Measurements from ENCODE around the gene ACSF2.

The ACSF2 gene

GRCh38 chr17:50440838-50441829, 15.1 kb downstream of the ACSF2 start:
- DNase-seq (ENCODE audit: insufficient read length, low spot score): no peak
- no peak for FAIRE-seq
- no peak for TF ChIP-seq POLR2A (IDR thresholded peaks at IDR 0.05; ENCODE audit: low read depth, low read length)

DNA sequence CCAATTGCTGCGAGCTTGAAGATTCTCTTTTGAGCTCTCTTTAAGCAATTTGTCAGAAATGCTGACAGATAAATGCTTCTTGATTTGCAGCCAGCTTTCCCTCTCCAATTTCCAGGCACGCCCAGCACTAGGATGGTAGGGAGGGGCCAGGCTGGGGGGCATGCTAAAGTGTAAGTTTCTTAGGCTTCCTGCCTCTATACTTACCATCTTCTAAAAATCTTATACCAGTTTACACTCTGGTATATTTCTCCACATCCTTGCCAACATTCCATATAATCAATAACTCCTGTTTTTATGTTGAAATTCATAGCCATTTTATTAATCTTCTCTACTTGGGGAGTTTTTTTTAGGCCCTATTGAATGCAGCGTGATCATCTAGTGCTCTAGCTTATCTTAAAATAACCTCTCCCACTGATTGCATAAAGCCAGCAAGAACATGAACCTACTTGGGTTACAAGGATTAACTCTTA, 17.5 kb downstream of the ACSF2 start:
- FAIRE-seq (no peak), DNase-seq (ENCODE audit: insufficient read length, low spot score) (no peak)
- no peak for TF ChIP-seq POLR2A (IDR thresholded peaks at IDR 0.05; ENCODE audit: low read depth, low read length)

DNA sequence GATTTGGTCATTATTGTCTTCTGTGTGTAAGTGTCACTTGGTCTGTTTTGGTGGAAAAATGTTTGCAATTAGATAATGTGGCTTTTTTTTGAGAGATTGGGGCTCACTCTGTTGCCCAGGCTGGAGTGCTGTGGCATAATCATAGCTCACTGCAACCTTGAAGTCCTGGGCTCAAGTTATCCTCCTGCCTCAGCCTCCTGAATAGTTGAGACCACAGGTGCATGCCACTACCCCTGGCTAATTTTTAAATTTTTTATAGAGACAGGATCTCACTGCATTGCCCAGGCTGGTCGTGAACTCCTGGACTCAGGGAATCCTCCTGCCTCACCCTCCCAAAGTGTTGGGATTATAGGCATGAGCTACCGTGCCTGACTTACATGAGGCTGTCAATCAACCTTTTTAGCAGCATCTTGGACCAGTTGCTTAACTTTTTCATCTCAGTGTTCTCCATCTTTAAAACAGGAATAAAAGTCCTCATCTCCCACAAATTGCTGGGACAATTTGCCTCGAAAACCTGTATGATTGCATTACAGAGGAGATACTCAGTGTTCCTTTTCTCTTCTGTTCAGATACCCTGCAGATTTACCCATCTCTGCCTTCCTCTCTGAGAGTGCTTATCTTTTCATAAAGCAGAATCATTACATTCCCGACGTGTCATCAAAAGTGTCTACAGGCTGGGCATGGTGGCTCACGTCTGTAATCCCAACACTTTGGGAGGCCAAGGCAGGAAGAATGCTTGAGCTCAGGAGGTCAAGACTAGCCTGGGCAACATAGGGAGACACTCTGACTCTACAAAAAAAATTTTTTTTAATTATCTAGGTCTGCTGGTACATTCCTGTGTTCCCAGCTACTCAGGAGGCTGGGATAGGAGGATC, 19.1 kb downstream of the ACSF2 start:
- no peak for TF ChIP-seq POLR2A (IDR thresholded peaks at IDR 0.05; ENCODE audit: low read depth, low read length)
- FAIRE-seq (no peak), DNase-seq (ENCODE audit: insufficient read length, low spot score) (no peak)

GRCh38 chr17:50445730-50446325, 19.8 kb downstream of the ACSF2 start:
- TF ChIP-seq POLR2A (IDR thresholded peaks at IDR 0.05; ENCODE audit: low read depth, low read length): no peak
- FAIRE-seq (no peak), DNase-seq (ENCODE audit: insufficient read length, low spot score) (no peak)

GRCh38 chr17:50447870-50448595, 22.0 kb downstream of the ACSF2 start:
- DNase-seq (ENCODE audit: insufficient read length, low spot score): no peak
- TF ChIP-seq POLR2A (IDR thresholded peaks at IDR 0.05; ENCODE audit: low read depth, low read length): no peak
- FAIRE-seq: no peak

GRCh38 chr17:50448643-50449042, 22.6 kb downstream of the ACSF2 start:
- no peak for FAIRE-seq

GRCh38 chr17:50451943-50452629, 26.1 kb downstream of the ACSF2 start:
- no peak for TF ChIP-seq POLR2A (IDR thresholded peaks at IDR 0.05; ENCODE audit: low read depth, low read length)
- FAIRE-seq (no peak), DNase-seq (ENCODE audit: insufficient read length, low spot score) (no peak)

More at GRCh38 chr17:50448643-50449042, 22.6 kb downstream of the ACSF2 start:
- DNase-seq (ENCODE audit: insufficient read length, low spot score): no peak
- no peak for TF ChIP-seq POLR2A (IDR thresholded peaks at IDR 0.05; ENCODE audit: low read depth, low read length)

DNA sequence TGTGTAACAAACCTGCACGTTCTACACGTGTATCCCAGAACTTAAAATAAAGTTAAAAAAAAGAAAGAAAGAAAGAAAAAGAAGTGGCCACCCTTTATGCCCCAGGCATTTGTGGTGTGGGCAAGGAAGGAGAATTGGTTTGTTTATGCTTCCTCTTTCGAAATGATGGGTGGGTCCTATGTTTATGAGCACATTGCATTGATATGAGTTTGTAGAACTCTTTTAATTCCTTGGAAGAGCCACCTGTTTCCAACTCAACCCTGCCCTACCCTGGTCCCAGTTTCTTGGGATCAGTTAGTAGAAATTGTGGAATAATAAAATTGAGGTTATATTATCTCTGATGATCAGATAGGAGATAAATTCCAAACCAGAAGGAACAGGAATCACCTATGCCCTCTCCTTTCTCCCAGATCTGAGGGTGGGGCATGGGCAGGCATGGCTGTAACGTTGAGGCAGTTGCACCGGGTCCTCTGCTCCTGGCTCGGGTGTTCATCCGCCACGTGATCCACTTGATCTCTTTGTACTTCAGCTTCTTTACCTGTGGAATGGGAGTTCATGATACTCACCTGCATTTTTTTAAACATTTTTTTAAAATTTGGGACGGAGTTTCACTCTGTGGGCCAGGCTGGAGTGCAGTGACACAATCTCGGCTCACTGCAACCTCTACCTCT, 26.7 kb downstream of the ACSF2 start:
- no peak for FAIRE-seq
- DNase-seq (ENCODE audit: insufficient read length, low spot score): no peak
- TF ChIP-seq POLR2A (IDR thresholded peaks at IDR 0.05; ENCODE audit: low read depth, low read length): no peak

DNA sequence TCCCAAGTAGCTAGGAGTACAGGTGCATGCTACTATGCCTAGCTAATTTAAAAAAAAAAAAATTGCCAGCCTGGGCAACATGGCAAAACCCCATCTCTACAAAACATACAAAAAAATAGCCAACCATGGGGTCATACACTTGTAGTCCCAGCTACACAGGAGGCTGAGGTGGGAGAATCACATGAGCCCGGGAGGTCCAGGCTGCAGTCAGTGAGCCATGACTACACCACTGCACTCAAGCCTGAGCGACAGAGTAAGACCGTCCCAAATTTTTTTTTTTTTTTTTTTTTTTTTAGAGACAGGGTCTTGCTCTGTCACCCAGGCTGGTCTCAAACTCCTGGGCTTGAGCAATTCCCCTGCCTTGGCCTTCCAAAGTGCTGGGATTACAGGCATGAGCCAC, 27.9 kb downstream of the ACSF2 start:
- DNase-seq (ENCODE audit: insufficient read length, low spot score) (no peak), FAIRE-seq (no peak)
- TF ChIP-seq POLR2A (IDR thresholded peaks at IDR 0.05; ENCODE audit: low read depth, low read length): no peak

DNA sequence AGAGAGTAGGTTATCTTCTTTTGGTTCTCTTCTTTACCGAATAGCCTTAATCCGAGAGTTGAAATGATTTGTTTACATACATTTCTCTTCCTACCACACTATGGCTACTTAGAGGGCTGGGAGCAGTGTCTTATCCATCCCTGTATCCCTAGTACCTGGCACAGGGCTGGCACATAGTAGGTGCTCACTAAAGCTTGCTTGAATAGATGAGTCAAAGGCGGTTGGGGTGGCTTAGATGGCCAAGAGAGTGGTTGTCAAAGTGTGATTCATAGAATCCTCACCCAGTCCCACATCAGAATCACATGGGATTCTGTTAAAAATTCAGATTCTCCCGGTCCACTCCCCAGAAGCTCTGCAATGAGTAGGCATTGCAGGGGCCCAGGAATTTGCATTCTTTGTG, 31.6 kb downstream of the ACSF2 start:
- FAIRE-seq (no peak), DNase-seq (ENCODE audit: insufficient read length, low spot score) (no peak)
- no peak for TF ChIP-seq POLR2A (IDR thresholded peaks at IDR 0.05; ENCODE audit: low read depth, low read length)

DNA sequence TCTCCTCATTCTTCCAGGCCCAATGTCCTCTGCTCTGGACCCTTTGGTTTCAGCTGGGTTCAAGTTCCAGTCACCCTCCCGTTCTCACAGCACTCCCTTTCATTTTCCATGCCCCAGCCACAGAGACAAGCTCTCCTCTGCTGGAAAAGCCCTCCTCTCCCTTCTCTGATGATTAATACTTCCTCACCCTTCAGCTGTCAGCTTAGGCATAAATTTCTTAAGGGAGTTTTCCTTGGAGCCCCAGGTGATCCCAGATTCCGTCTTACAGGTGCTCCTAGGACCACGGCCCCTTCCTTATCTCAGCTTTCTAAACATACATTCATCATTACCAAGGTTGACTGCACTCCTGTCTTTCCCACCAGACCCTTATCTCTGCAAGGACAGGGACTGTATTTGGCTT, 32.3 kb downstream of the ACSF2 start:
- DNase-seq (ENCODE audit: insufficient read length, low spot score) (no peak), FAIRE-seq (no peak)
- no peak for TF ChIP-seq POLR2A (IDR thresholded peaks at IDR 0.05; ENCODE audit: low read depth, low read length)

Data from H54 (cell line).